DMS53 treated with DMSO at 0.1 percent for 48 hours (cell line): ENCODE results near the gene FMNL1.

Source experiments
- DNase-seq: peaks from one replicate; lab custom pipeline; 2025; ENCODE audit not compliant: unreplicated experiment; lab: John Stamatoyannopoulos, UW

Gene FMNL1

DNA sequence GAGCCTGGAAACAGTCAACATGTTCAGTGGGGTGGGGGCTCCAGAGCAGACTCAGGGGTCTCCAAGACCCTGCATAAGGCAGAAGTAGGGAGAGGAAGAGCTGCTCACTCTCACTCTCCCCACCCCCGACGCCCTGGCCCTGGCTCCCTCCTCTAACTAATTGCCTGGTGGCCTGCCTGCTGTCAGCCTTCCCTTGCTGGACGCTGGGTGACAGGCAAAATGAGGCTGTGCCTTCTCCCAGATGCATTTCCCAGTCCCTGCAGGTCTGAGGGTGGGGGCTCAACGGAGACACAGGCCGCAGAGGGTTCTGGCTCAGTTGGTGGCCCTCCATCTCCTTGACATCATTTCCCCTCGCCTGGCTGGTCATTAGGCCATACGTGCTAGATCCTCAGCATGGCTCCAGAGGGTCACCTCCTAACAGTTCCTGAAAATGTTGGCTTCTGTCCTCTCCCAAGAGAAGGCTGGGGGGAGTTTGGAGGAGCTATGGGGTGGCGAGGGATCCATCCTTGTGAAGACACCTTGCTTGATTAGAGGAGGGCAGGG is 1.4 kb downstream of the FMNL1 start:
- DNase-seq, result no peak

DNA sequence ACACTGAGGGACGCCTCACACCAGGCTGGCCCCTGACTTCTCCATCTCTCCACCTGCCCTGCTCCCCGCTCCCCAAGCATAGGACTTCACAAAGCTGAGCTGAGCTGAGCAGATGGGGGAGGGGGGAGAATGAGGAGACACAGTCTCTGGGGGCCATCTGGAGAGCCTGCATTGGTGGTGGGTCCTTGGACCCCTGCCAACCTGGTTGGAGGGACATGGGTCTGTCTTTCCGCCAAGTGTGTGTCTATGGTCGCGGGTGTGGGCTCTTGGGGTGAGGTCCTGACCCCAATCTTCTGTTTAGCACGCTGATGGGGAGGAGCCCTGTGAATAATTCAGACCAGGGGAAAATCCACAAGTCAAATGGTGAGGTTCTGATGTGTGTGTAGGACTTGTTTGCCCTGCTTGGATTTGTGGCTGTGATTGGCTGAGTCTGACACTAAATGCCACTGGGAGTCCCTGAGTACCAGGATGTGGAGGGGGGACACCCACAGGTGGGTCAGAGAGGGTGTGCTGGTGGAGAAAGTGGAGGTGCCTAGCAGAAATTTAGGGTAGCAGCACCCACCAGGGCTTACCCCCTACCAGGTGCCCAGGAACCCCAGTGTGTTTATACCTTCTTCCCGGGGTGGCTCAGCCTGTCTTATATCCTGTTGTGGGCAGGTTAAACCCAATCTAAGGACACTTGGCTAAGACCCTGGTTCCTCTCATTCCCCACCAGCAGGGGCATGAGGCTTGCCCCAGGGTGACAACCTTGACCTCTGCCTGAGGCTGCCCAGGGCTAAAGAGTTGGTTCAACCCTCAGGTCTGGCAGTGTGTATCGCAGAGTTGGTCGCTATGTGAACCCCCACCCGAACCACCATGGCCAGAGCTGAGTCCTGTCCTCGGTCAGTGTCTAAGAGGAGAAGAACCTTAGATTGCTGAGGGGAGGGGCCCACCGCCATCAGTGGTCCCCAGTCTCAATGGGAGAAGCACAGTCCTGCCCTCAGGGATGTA is 2.1 kb downstream of the FMNL1 start:
- no peak for DNase-seq

DNA sequence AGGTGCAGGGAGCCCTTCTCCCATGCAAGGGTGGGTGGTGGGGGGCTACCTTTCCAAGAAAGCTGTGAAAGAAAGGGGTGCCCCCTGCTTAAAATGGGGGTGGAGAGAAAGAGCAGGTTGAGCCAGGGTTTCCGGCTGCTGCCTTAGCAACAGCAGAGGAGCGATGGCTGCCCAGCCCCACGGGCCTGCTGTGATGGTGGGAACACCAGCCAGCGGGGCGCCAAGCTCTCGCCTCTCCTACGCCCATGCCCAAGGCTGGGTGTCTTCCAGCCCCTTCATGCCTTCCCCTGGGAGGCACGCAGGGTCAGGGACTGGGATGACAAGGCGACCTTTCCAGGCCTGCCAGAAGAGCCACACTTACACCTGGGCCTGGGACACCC is 3.0 kb downstream of the FMNL1 start:
- no peak for DNase-seq

DNA sequence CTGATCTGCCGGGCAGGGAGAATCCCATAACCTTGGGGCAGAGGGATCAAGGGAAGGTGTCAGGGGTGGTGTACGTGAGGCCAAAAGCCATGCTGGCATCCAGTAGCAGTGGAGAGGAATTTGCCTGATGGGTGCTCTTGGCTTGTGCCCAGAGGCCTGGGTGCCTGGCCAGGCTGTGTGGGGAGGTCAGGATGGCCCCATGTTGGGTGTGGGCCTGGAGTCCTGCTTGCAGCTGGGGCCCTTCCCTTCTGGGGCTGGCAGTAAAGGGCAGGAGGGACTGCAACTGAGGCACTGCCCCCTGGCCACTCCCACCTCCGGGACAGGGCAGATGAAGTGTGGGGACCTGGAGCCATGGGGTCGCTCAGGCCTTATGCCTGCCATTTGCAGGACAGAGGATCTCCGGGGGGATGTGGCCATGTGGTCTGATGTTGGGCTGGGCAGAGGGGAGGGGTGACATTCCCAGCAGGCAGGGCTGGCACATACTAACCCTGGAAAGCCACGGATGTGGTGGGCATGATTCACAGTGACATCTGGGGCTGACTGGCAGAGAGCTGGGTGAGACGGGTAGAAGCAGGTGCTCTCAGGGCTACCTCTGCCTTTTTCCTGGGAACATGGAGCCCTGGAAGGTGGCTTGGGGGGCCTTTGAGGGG is 3.5 kb downstream of the FMNL1 start:
- no peak for DNase-seq

DNA sequence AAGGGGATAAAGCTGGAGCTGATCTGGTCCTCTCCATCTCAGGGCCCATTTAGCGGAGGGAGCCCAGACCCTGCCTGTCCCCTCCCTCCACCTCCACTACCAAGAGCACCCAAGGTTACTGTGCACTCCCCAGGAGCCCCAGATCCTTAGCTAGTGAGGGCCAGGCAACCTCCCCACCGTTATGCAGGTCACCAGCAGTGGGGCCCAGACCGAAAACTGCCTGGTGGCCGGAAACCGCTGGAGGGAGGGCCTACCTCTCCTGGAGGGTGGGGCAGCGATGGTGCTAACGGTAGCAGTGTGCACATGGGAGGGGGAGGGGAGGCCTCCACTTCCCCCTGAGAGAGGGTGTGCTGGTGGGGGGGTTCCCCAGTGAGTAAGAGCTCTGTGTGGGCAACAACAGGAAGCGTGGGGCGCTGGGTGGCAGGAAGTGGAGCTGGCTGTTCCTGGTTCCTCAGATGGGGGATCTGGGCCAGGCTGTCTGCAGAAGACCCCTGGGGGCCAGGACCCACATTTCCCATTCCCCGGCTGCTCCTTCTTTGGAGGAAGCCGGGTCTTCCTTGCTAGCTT is 4.4 kb downstream of the FMNL1 start:
- no peak for DNase-seq

DNA sequence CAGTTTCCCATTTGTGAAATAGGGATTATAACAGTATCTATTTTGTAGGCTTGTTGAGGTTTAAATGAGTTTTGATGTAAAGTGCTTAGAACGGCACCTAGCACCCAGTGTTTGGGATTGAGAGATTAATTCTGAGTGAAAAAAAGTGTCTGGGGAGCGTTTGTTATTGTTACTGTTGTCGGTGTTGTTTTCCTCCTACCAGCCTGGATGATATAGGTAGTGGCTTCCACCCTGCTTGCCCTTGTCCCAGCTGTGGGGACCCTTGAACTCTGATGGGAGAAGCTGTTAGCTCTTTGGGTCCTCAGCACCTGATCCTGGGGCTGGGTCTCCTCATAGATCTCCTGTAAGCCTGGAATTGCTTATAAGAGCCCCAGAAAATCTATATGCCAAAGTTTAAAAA is 4.9 kb downstream of the FMNL1 start:
- no peak for DNase-seq

DNA sequence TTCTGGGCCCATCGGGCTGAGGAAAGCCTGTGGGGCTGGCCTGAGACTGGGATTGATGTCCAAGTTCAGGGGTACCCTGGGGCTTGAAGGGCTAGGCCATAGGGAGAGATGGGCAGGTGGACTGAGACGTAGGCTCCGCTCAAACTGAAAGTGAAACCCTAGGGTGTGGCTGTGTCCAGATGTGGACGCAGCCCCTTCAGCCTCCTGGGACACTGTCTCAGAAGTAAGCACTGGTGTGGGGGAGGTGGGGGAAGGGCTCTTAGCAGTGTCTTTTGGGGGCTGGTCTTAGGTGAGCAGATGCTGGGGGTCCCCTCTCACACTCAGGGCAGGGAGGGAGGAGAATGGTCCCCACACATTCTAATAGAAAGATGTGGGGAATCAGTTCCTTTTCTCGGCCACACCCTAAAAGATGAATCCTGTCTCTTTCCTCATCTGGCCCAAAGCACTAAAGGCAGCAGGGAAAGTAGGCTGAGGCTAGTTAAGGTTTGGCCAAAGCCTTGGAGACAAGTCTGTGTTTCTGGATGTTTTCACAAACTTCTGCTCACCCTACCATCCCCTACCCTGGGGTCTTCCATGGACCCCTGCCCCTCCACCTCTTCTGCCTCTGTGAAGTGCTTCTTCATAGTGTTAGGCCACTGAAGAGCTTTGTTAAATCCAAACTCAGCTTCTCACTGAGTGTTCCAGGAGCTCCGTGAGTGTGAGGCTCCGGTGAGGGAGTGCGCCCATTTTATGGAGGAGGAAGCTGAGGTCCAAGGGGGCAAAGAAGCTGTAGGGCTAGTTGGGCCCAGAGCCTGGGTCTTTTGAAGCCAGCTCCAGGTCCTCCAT is 5.6 kb downstream of the FMNL1 start:
- DNase-seq, result no peak

DNA sequence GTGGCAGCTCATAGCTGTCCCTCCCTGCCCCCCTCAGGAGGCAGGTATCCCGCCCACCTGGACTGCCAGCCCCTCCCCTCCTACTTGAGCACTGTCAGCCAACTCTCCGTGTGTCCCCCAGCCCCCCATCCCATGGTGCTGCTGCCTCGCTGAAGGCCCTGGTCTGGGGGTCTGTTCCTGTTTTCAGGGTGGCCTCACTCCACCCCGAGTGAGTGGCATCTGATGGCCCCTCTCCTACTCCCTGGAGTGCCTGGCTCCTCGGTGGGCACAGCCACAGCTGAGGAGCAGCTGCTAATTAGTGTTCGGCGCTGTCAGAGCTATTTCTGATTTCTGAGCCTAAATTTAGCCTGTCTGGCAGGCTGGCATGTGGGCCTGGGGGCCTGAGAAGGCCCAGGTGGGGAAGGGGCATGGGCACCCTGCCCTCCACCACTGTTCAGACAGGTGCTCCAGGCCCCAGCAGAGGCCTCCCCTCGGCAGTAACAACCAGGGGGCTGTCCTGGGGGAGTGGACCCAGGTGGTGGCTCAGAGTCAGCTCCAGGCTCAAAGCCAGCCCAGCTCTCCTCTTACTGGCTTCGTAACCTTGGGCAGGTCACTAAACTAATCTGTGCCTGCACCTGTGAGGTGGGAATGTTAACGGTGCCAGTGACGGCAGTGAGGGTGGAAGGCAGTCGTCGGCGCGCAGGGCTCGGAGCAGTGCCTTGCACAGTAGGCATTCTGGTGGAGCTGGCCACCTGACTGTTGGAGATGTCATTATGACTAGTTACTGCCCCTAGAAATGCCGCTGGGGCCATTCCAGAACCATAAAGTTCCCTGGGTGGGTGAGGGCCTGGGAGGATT is 6.5 kb downstream of the FMNL1 start:
- no peak for DNase-seq

DNA sequence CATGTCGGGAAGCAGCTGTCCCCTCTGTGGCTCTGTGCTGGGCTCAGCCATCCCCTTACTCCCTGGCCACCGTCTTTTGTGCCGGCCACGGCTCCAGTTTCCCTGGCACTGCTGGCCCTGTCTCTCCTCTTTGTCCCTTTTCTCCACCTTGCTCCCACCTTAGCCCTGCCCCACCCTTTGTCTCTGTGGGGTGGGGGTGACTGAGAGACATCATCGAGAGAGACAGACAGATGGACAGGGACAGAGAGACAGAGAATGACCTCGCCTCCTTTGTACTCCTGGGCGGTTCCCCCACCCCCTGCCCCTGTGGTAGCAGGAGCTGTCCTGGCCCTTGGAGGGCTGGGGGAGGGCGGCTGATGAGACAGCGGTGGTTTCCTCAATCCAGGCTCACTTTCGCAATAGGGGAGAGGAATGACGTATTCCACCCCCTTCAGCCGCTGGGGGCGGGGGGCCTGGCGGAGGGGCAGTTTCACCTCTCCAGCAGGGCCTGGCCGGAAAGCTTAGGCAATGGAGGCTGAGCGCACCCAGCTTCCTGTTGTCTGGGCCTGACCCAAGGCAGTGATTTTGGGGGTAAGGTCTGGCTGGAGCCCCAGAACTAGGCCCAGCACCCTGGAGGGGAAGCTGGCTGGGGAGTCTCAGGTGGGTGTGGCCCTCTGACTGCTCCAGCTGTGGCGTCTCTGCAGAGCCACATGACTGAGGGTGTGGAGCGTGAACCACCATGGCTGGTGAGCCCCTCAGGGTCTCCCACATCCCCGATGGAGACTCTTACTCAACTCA is 7.3 kb downstream of the FMNL1 start:
- no peak for DNase-seq

DNA sequence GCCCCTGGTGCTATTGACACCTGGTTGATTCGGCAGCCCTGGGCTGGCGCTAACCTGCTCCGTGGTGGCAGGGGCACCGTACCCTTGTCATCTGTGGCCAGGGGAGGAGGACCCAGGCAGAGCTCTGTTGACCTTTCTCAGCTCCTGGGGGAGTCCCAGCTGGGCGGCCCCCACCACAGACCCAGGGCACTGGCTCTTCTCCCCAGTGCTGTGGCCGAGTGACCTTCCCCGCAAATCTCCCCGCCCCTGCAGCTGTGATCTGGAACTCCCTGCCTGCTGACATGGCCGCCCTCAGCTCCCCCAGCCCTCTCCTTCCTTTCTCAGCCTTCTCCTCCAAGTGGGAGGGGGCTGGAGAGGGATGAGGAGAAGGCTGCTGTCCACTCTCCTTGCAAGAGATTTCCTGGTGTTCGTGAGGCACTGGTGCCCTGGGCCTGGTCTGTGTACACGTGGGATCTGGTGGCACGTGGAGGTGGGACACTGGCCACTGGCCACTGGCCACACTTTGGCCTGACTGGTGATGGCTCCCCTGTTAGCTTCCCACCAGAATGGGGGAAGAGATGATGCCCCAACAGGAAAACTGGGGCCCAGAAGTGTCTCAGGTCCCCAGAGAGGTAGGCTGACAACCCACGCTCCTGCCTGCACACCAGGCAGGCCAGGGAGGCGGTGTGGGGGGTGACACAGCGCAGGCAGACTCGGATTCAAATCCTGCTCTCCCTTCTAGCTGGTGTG is 8.2 kb downstream of the FMNL1 start:
- DNase-seq, result no peak

DNA sequence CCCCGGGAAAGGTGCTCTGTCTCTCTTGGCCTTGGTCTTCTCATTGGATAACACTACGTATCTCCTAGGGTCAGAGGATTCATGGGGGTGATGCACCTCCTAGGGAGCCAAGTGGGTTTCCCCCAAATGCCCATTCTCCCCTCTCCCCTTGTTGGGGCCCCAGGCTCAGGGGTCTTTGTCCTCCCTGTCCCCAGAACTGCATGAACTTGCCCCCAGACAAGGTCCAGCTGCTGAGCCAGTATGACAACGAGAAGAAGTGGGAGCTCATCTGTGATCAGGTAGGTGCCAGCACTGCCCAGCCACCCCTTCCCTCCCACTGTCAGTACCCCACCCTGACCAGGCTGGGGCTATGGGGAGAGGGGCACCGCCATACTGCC is 8.7 kb downstream of the FMNL1 start:
- no peak for DNase-seq

DNA sequence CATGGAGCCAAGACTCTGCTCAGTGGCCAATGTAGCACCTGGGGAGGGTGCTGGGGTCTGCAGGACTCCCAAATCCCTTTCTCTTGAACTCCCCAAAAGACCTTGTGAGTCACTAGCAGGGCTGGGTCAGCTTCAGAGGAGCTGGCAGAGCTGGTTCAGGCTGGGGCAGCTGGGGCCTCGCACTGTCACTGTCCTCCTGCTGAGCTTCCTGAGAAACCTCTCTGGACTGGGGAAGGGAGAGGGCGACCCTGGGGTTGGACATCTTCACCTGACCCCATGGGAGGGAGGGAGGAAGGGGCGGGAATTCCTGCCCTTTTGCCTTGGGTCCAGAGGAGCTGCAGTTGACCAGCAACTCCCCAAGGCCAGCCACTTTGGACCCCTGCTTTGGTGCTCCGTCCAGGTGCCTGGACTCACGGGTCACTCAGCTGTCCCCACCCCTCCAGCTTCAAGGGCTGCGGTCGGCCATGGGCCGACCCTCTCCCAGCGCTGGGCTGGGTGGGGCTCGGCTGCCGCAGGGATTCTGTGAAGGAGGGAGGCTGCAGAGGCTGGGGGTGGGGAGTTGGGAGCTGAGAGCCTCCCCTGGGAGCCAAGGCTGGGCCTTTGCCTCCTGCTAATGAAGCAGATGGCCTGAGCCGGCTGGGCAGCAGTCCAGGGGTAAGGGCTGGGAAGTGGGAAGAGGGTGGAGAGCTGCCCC is 9.2 kb downstream of the FMNL1 start:
- no peak for DNase-seq

DNA sequence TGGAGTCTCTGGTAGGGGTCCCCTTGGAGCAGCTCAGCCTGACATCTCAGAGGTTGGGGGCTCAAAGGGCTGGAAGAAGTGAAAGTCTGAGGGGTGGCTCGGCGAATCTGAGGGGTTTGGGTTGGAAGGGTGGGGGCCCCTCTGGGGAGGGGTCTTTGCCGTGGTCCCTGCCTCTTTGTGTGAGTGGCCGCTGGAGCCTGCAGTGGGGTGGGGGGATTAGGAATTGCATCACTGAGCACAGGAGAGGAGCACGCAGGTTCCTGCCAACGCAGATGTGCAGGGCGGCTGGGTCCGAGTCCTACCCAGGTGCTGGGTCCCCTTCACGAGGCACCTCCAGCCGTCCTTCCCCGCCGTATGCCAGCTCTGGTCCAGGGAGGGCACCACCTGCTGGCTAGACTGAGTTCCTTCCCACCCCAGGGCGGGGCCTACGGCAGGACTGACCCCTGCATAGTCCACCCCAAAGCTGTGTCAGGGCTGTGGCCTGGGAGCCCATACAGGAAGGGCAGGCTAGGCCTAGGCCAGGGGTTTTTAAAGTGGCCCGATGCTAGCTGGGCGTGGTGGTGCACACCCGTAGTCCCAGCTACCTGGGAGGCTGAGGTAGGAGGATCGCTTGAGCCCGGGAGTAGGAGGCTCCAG is 9.9 kb downstream of the FMNL1 start:
- DNase-seq, result no peak

DNA sequence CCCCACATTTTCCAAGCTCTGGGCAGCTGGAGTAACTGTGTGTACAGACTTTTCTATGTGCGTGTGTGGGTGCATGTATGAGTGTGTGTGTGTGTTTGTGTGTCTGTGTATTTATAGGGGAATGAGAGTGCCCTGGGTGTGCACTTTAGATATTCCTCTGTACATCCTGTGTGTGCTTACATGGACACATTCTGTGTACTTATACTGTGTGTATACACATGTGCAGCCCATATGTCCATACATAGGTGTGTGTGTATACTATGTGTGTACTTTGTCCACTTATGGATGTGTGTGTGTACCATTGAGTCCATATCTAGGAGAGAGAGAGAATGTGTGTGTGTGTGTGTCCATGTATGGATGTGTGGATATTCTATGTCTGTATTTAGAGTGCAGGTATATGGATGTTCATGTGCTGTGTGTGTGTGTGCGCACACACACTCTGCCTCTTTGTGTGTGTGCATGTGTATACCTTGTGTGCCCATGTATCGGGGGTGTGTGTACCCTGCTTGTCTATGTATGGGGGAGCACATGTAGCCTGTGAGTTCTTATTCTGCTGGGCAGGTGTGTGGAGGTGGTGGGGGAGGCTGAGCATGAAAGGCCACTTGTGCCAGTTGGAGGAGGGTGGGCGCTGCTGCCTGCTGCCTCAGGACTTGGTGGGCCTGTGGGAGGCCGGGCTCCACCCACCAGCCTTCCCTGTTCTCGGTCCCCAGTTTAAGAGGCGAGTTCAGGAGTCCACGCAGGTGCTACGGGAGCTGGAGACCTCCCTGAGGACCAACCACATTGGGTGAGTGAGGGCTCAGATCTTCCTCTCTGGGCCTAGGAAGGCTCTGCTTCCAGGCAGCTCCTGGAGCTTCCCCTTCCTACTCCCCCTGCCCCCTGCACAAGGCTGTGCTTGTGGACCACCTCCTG is 11.1 kb downstream of the FMNL1 start:
- no peak for DNase-seq

DNA sequence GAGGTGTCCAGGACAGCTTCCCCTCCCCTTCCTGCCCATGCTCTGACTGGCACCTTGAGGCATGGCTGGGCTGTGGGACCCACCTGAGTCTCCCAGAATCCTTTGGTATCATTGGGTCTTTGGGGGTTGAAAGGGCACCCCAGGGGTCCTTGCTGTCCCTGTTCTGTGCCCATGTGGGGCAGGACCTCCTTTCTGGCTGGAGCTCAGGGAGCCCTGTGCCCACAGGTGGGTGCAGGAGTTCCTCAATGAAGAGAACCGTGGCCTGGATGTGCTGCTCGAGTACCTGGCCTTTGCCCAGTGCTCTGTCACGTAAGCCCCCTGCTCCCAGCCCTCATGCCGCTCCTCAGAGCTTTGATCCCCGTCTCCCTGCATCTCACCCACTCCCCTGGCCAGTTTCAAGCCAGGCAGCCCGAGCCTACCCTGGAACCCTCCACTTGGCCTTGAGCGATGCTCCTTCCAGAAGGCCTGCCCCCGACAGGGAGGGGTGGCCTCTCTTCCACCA is 11.8 kb downstream of the FMNL1 start:
- DNase-seq, result no peak

DNA sequence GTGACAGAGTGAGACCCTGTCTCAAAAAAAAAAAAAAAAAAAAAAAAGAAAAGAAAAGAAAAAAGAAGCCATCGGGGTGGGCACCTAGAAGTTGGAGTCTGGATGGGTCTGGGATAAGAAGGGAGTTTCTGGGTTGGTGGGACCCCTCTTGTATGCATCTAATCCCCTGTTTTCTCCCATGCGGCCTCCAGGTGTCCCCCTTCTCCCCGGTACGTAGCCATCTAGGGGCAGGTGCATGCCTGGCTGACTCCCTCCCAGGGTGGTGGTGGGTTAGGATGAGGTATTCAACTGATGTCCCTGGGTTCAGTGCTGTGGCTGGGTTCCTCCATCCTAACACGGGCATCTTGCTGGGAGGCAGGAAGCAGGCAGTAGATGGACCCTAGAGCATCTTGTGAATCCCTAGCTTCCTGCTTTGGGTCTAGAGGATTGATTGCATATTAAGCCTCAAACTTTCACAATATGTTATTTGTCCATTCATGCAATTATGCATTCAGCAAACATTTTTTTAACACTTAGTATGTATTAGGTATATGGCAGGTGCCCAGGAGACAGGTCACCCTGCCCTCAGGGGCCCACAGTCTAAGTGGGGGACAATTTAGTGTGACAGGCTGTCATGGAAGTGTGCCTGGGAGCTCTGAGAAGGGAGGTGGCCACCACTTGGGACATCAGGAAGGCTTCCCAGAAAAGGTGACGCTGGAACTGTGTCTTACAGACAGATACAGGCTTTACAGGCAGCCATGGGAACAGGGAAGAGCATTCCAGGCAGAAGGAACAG is 13.1 kb downstream of the FMNL1 start:
- peak; percentile 23 for DNase-seq
